ENCODE measurements around the gene ARPC1A.

GRCh38 chr7:99366646-99367045 is 40.9 kb downstream of the ARPC1A start:
- TF ChIP-seq EZH2phosphoT487 (IDR thresholded peaks at IDR 0.05; ENCODE audit: insufficient read depth, low read depth), result no peak
- TF ChIP-seq EZH2 (IDR thresholded peaks at IDR 0.05; ENCODE audit: insufficient read depth, poor library complexity, severe bottlenecking), result no peak
